NCI-H524 treated with DMSO at 0.1 percent for 48 hours (cell line): ENCODE measurements around the gene FBXL14.
"Not testable (repeated sequence)": the region's sequence is repeated elsewhere in the genome, so short reads cannot be mapped to it uniquely, and the experiment has no call there.

Experiments used
- DNase-seq: peaks from one replicate; lab custom pipeline; 2025; lab: John Stamatoyannopoulos, UW

The FBXL14 gene

DNA sequence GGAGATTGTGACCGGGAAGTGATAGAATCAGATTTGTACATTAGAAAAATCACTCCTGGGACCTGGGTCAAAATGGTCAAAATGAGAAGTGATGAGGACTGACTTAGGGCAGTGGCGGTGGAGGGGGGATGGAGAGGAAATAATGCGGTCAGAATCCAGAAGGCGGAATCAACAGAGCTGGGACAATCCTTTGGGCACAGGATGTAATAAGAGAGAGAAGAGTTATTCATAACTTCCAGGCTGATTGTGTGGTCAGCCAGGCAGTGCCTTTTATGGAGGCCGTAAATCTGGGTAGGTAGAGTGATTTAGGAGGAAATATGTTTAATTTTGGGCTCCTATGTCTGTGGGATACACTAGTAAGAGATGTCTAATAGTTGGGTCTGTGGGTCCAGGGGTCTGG is 21.6 kb downstream of the FBXL14 start:
- no peak for DNase-seq

DNA sequence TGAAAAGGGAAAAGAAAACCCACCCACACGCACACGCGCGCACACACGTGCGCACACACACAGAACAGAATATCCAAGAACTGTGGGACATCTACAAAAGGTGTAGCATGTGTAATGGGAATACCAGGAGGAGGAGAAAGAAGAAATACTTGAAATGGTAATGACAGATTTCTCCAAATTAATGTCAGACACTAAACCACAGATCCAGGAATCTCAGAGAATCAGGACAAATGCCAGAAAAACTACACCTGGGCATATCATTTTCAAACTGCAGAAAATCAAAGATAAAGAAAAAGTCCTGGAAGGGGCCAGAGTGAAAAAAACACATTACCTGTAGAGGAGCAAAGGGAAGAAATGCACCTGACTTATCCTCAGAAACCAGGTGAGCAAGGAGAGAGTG is 26.5 kb downstream of the FBXL14 start:
- no peak for DNase-seq

DNA sequence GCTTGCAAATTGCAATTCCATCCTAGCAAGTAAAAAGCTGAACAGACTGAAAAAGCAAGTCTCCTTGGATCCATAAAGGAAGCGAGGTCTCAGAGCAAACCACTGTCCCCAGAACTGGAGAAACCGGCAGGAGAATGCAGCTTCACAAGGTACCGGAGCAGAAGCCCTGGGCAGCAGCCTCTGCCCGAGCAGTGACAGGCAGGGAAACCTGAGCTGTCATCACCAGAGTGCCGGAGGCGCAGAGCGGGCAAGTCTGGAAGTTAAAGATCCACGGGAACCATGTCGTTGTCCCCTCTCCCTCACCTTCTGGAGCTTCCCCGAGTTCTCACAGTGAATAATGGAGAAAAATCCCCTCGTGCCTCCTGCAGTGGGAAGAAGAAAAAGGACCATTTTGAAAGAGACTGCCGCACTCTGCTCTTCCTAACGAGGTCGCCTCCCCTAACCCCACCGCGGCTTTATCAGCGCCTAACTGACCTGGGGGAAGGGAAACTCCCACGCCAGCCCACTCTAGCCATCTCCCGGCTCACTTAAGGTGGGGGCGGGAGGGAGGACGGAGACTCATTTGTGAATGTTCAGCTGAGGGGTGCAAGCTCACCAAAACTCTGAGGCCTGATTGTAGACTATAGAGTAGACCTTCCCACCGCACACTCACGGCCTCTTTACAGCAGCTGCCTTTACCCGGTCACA is 27.8 kb downstream of the FBXL14 start:
- no peak for DNase-seq

DNA sequence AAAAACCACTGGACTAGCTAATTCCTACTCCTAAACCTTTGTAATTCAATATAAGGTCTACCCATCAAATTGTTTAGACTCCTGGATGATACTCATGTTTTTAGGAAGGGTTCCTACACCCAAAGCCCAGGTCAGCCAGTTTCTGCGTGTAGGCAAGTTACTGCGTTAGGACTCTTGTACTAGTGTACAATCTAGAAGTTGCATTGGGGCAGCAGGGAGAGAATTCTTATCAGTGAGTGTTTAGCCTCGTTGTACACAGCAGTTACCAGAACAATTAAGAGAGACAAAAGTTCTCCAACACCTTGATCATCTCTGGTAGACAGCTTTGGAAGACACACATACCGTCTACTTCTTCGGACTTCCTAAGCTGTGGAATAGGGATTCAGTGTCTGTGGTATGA is 29.2 kb downstream of the FBXL14 start:
- DNase-seq: no peak

DNA sequence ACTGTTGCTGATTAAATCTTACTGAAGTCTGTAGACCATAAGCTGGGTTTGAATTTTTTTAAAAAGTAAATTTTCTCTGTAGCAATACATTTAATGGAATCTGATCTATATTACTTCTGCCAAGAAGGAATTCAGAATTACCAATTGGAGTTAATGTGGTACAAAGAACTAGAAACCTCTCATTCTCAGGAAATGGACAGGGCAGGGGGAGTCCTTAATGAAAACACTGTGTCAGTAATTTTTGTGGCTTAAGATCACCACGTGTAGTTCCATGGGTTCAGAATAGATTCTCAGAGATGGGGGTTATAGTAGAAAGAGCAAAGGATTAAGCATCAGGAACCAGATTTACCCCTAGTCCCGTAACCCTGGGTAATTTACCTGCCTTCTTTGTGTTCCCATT is 30.3 kb downstream of the FBXL14 start:
- no peak for DNase-seq

DNA sequence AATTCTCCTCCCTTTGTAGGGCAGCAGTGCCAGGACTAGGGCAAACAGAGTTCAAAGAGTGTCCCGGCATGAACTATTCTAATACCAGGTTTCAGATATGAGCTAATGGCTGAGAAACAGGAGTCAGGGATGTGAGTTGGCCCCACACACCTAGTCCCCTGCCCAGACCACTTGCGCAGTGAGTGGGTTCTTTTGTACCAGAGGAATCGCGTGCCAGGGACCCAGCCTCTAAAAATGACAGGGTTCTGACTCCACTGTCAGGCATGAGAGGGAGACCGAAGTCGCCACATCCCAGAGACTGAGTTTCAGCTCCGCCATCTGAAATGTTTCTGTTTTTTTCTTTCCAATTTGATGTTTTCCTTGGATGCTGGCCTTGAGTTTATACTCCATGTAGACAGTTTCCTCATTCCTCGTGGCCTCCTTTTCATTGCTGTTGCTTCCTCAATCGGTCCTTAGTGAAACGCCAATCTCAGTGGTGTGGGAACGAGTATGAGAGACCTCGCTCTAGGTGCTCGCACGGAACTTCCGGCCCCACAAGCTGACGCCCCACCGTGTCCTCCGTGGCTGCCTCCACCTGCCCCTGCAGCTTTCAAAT is 31.5 kb downstream of the FBXL14 start:
- DNase-seq: no peak

DNA sequence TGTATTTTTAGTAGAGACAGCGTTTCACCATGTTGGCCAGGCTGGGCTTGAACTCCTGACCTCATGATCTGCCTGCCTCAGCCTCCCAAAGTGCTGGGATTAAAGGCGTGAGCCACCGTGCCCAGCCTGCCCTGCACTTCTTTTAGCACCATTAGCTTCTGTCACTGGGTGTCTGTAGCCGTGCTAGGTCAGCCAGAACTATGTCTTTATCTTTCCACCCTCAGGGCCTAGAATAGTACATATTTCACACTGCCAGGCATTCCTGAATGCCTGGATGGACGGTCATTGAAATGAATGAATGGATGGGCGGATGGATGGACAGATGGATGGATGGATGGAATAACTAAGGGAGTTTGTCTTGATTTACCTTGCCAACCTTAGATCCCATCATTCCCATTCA is 33.7 kb downstream of the FBXL14 start:
- no peak for DNase-seq

DNA sequence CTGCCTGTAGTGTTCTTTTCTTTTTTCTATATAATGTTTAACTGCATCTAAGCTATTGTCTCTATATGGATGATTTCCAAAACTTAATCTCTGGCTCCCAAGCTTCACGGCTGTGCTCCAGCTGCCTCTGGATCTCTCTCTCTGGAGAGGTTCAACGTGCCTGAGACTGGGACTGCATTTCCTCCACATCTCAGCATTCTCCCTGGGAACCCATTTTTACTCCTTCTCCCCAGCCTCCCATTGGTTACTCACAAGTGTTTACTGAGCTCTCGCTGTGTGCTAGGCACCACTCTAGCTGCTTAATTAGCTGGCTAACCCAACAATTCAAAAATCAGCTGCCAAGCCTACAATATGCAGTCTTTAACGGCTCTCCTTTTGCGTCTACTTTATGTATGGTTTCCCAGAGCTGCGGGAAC is 34.7 kb downstream of the FBXL14 start:
- no peak for DNase-seq

DNA sequence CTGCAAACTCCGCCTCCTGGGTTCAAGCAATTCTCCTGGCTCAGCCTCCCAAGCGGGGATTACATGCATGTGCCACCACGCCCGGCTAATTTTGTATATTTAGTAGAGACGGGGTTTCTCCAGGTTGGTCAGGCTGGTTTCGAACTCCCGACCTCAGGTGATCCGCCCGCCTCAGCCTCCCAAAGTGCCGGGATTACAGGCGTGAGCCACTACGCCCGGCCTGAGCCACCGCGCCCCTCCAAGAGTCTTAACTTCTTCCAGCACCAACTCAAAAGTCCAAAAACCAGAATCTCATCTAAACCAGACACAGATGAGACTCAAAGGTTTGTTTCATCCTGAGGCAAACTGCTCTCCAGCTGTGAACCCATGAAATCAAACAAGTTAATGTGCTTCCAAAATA is 36.3 kb downstream of the FBXL14 start:
- DNase-seq: not testable (repeated sequence)

DNA sequence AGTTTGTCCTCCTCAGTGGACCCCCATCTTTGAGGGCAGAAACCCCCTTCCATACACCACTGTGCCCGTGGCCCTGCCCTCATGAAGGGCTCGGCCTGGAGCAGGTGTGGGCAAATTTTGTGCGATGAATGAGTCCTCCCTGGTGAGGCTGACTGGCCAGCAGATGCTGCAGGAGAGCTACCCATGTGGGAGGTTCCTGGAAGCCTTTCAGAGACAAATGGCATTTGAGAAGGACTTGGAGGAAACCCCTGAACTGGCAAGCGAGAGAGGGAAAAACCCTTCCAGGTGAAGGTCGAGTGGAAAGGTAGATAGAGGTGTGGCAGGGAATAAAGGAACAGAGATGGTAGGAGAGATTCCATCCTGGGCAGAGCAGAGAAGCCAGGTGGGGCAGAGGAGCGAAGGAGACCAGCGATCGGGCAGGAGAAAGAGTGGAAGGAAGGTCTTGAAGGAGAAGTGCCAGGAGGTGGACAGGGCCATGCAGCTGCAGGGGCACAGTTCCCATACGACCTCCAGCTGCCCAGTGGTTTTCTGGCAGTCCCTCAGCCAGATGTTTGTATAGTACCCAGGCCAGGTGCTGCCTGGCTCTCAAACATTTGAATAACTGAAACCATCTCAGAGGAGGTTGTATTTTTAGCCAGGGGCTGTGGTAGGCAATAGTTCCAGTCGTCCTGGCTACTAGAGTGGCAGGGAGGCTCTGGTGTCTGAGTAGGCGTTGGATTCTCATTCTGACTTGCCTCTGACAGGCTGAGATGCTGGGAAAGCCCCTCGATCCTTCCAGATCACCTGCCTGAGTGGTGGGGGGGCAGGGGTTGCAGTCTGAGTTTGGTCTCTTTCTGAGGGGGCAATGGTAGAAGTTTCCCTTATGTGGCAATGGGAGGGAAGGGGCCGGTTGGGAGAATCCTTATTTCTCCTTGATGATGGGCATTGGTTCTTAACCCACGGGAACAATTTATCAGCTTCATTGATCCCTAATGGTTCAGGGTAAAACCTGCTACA is 40.1 kb downstream of the FBXL14 start:
- no peak for DNase-seq

DNA sequence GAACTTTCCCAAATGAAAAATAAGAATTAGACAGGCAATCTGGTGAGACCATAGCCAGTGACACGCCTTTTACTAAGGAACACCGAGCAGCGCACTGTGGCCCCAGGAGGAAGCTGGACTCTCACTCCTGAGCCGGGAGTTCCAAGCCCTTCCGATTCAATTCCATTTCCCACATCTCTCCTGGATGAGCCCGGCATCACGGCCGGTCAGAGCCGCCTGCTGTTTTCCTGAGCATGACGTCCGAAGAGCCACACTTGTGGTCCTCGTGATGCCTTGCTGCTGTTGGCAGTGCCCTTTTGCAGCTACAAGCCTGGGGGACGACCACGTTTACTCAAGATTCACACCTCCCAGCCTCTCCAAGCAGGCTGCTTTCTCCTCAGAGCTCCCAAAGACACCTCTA is 40.8 kb downstream of the FBXL14 start:
- no peak for DNase-seq

DNA sequence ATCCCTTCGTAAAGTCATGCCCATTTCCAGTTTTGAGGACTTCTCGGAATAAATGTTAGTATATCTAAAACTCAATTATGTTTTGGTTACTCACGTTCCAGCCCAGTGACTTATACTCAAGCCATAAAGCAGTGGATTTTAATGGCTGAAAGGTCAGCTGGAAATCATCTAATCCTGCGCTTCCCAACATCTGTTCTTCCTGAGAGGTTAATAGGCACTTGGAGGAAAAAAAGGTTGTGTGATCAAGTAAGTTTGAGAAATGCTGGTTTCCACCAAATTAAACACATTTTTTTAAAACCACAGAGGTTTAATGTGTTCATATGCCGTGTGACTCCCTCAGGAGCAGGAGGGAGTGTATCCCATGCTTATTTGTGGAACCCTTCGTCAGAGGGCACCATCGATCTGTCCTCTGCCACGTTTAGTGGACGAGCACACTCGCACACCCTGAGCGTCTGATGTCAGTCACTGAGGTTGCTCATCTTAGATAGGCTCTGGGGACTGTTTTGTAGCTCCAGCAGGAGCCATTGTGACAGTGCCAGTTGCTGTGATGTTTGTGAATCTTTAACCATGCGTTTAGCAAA is 41.4 kb downstream of the FBXL14 start:
- DNase-seq: no peak

DNA sequence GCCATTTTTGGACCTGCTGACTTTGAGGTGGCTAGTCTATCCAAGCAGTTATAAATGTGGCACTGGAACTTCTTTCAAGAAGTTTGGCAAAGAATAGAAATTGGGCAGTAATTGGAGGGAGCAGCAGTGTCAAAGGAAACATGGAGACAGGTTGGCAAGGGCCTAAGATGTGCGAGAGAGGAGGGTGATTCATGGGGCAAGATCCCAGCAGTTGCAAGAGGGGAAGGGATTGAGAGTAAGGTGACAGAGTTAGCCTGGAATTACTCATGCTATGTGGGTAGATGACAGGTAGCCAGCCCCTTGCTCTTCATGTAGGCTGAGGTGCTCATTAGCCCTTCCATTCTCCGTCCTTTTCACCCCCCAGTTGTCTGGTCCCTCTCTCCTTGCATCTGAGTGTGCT is 42.2 kb downstream of the FBXL14 start:
- DNase-seq: no peak

DNA sequence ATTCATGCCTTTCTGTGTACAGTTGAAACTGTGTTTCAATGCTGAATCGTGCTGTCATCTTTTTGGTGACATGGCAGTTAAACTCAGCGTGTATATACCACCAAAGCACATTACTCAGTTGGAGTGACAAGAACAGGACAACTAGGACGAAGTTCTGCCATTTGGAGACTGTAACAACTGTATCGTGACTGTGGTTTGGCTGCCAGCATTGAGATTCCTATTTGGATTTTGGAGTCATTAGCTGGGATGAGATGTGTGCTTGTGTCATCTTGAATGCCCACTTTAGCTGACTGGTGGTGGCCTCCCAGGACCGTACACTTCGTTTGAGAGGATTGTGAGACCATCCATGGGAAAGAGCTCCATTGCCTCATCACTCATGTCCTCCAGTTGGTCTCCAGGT is 42.9 kb downstream of the FBXL14 start:
- no peak for DNase-seq

DNA sequence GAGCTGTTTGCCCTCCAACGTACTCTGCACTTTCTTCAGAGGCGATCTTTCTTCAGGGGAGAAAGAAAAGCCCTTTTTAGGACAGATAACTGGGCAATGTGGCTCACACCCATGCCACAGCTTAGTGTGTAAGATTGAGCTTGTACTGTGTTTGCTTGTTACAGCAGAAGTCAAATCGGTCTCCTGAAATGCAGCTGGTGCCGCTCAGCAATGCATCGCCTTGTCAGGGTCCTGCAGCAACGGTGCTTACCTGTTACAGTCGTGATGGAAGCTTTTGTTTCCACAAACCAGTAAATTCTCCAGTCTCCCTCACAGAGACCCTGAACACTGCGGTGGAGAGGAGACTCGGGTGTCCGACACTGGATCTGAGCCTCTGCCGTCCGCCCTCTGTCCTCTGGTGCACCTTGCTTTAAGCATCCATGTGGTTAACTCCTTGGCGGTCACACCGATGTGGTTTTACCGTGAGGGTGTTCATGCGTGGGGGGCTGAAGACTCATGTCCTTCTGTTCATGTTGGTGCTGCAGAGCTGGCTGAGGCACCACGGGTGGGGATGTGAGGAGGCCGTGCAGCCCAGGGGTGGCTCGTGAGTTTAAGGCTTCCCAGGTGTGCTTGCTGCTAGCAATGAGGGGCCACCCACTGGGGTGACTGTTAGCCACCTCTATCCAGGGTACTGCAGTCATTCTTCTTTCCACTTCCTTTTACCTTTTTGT is 47.3 kb downstream of the FBXL14 start:
- DNase-seq: no peak

DNA sequence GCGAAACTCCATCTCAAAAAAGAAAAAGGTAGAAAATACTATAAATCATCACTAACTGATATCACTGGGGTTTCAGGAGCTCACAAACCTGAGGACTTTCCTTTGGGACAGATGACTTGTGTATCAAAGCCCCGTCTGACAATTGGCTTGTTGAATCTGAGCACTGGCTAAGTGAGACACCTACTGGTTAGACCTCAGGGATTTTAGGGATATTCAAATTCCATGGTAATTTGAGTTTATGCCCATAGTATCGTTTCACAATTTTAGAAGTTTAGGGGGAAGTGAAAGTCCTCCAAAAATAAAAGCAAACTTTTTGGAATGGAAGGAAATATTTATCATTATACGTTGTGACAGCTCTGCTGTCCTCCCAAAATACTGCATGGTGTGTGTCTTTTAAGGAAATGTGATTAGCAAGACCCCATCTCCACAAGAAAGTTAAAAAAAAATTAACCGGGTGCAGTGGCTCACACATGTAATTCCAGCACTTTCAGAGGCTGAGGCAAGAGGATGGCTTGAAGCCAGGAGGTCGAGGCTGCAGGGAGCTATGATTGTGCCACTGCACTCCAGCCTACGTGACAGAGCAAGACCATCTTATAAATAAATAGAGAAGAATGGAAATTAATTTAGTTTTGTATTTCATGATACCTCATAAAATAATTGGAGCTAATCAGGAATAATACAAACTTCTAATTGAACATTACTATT is 49.2 kb downstream of the FBXL14 start:
- no peak for DNase-seq

DNA sequence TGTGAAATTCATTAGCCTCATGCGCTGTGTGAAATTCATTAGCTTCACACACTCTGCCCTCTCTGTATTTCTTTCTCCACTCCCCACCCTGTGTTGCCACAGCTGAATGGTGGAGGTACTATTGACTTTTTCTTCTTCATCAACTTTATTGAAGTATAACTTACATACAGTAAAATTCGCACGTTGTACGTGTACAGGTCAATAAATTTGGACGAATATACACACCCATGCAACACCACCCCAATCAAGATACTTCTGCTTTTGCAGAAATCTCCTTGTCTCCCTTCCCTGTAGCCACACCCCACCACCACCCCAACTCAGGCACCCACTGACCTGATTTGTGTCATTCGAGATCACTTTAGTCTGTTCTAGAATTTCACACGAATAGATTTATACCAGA is 51.8 kb downstream of the FBXL14 start:
- no peak for DNase-seq

DNA sequence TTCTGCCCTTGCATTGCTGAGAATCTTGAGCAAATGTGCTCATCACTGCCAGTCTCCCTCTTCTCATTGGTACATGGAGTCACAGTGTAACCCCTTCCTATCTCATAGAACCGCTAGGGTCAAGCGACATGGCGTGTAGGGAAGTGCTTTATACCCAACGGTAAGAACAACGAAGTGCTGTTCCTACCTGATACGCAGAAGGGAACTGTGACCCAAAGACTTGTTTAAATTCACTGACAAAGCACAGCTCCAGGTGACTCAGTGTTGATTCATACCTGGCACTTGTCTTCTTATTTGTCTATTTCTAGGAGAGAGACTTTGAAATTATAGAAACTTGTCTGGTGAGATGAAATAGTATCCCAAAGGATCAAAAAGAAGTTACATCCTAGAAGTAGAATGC is 53.7 kb downstream of the FBXL14 start:
- DNase-seq: no peak

DNA sequence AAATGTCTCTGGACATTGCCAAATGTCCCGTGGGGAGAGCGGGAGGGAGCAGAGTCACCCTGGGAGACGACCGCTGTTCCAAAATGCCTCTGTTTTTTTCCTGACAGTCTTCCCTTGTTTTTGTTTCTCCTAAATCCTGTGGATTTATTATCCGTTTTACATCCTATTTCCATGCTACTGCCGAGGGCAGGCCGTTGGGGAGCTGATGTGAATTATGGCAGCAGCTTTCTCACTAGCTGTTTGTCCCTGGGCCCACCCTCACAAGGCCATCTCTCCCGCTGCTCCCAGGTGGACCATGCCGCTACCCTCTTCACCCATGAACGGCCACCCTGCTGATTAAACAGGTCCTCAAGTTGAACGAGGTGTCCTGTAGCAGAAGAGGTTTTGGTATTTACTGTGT is 55.2 kb downstream of the FBXL14 start:
- DNase-seq: no peak

DNA sequence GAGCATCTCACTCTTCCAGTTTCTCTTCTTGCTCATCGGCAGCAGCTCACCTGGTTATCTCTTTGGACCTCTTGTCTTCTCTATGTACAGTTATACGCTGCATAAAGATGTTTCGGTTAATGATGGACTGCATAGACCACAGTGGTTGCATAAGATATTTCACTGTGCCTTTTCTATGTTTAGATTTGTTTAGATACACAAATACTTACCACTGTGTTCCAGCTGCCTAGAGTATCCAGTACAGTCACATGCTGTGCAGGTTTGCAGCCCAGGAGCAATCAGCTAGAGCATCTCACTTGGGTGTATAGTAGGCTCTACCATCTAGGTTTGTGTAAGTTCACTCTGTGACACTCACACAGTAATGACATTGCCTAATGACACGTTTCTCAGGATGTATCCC is 57.6 kb downstream of the FBXL14 start:
- DNase-seq: no peak

DNA sequence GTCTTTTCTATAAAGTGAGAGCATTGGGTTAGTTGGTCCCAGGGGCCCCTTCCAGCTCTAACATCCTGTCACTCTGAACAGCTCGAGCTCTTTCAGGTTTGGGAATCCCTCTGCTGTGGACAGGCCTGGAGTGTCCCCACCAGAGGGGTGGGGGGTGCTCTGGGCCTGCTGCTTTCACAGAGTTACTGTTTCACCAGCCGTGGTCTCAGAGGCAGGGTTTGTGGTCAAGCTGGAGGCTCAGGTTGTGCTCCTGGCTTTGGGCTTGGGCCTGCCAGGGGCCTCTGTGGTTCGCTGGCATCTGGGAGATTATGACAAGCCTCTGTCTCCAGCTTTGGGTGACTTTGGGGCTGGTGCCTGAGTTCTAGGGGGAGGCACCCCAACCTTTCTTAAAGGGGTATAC is 59.6 kb downstream of the FBXL14 start:
- no peak for DNase-seq
